Measurements from ENCODE around the gene DDC.

DNA sequence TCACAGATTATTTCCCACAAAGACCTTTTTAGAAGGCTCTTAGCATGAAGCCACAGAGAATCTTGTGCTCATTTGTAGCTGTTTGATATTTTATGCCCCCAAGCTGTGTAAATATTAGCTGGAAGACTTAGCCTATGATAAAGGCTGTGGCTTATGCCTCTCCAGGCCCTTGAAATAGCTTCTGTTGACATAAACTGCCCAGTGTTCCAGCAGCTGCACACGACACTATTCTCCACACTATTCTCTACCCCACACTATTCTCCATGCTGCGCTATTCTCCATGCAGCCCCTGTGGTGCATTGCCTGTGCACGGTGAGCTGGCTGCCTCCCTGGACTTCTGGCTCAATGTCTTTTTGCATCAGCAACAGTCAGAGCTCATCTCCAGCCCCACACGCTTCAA, 13.1 kb downstream of the DDC start:
- TF ChIP-seq POLR2A (IDR thresholded peaks at IDR 0.05; ENCODE audit: borderline replicate concordance, extremely low read depth, insufficient read depth, insufficient read length) (no peak), ZFX (IDR thresholded peaks at IDR 0.05) (no peak), POLR2AphosphoS5 (IDR thresholded peaks at IDR 0.05; ENCODE audit: low read depth, low read length) (no peak)
- TF ChIP-seq, protein P1, sequence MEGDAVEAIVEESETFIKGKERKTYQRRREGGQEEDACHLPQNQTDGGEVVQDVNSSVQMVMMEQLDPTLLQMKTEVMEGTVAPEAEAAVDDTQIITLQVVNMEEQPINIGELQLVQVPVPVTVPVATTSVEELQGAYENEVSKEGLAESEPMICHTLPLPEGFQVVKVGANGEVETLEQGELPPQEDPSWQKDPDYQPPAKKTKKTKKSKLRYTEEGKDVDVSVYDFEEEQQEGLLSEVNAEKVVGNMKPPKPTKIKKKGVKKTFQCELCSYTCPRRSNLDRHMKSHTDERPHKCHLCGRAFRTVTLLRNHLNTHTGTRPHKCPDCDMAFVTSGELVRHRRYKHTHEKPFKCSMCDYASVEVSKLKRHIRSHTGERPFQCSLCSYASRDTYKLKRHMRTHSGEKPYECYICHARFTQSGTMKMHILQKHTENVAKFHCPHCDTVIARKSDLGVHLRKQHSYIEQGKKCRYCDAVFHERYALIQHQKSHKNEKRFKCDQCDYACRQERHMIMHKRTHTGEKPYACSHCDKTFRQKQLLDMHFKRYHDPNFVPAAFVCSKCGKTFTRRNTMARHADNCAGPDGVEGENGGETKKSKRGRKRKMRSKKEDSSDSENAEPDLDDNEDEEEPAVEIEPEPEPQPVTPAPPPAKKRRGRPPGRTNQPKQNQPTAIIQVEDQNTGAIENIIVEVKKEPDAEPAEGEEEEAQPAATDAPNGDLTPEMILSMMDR (IDR thresholded peaks at IDR 0.05 in 2 of 3, conservative IDR thresholded peaks at IDR 0.05 in 1 of 3; ENCODE audit: borderline replicate concordance in 1 of 3, insufficient read depth in 1 of 3, low read depth in 2 of 3, low read length in 2 of 3): no peak
- TF ChIP-seq, protein P2, sequence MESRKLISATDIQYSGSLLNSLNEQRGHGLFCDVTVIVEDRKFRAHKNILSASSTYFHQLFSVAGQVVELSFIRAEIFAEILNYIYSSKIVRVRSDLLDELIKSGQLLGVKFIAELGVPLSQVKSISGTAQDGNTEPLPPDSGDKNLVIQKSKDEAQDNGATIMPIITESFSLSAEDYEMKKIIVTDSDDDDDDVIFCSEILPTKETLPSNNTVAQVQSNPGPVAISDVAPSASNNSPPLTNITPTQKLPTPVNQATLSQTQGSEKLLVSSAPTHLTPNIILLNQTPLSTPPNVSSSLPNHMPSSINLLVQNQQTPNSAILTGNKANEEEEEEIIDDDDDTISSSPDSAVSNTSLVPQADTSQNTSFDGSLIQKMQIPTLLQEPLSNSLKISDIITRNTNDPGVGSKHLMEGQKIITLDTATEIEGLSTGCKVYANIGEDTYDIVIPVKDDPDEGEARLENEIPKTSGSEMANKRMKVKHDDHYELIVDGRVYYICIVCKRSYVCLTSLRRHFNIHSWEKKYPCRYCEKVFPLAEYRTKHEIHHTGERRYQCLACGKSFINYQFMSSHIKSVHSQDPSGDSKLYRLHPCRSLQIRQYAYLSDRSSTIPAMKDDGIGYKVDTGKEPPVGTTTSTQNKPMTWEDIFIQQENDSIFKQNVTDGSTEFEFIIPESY (IDR thresholded peaks at IDR 0.05; ENCODE audit: extremely low read depth, insufficient replicate concordance, low read length): no peak
- TF ChIP-seq, protein P3, sequence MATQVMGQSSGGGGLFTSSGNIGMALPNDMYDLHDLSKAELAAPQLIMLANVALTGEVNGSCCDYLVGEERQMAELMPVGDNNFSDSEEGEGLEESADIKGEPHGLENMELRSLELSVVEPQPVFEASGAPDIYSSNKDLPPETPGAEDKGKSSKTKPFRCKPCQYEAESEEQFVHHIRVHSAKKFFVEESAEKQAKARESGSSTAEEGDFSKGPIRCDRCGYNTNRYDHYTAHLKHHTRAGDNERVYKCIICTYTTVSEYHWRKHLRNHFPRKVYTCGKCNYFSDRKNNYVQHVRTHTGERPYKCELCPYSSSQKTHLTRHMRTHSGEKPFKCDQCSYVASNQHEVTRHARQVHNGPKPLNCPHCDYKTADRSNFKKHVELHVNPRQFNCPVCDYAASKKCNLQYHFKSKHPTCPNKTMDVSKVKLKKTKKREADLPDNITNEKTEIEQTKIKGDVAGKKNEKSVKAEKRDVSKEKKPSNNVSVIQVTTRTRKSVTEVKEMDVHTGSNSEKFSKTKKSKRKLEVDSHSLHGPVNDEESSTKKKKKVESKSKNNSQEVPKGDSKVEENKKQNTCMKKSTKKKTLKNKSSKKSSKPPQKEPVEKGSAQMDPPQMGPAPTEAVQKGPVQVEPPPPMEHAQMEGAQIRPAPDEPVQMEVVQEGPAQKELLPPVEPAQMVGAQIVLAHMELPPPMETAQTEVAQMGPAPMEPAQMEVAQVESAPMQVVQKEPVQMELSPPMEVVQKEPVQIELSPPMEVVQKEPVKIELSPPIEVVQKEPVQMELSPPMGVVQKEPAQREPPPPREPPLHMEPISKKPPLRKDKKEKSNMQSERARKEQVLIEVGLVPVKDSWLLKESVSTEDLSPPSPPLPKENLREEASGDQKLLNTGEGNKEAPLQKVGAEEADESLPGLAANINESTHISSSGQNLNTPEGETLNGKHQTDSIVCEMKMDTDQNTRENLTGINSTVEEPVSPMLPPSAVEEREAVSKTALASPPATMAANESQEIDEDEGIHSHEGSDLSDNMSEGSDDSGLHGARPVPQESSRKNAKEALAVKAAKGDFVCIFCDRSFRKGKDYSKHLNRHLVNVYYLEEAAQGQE (IDR thresholded peaks at IDR 0.05; ENCODE audit: low read depth): no peak

Measured in HCT116 (cell line).